HepG2 (cell line): ENCODE results near the gene ADGRG6. TPM values are rescaled to one million over a fixed set of nuclear protein-coding genes. Genes with fewer than 3 reads are reported as not detected.

ENCODE experiments used
- FOXK1 ChIP-seq: sonication (generic); formaldehyde crosslinking; IDR thresholded peaks from 2 replicates; pipeline ENCODE4 v1.4.0; 2020; ENCODE audit warnings: low read depth, missing genetic modification reagents, borderline replicate concordance
- GTF2F1 ChIP-seq: fragments of 150-350 bp; IDR thresholded peaks from 2 replicates; pipeline ENCODE4 v1.6.1; 2014; ENCODE audit warnings: low read length
- HCFC1 ChIP-seq: fragments of 150-350 bp; IDR thresholded peaks from 2 replicates; pipeline ENCODE4 v1.6.1; 2014; ENCODE audit warnings: low read depth, low read length
- HDAC2 ChIP-seq: sonication (generic); formaldehyde crosslinking; IDR thresholded peaks from 2 replicates; pipeline ENCODE4 v1.4.0; 2020; ENCODE audit warnings: missing genetic modification reagents
- HMGA1 ChIP-seq: sonication (generic); formaldehyde crosslinking; conservative IDR thresholded peaks from 2 replicates; pipeline ENCODE4 v1.4.0; 2020; ENCODE audit warnings: missing genetic modification reagents
- KDM5B ChIP-seq: sonication (generic); formaldehyde crosslinking; IDR thresholded peaks from 2 replicates; pipeline ENCODE4 v1.4.0; 2020; ENCODE audit warnings: missing genetic modification reagents, mild to moderate bottlenecking, borderline replicate concordance
- MLLT10 ChIP-seq: sonication (generic); formaldehyde crosslinking; IDR thresholded peaks from 2 replicates; pipeline ENCODE4 v1.4.0; 2020; ENCODE audit warnings: missing genetic modification reagents
- MZF1 ChIP-seq: sonication (generic); formaldehyde crosslinking; IDR thresholded peaks from 2 replicates; pipeline ENCODE4 v1.8.1; 2023; ENCODE audit warnings: mild to moderate bottlenecking, missing genetic modification reagents, borderline replicate concordance
- NFIC ChIP-seq: IDR thresholded peaks from 2 replicates; pipeline ENCODE4 v1.6.1; 2012; ENCODE audit warnings: mild to moderate bottlenecking, low read length, inconsistent platforms
- PAX8 ChIP-seq: sonication (generic); formaldehyde crosslinking; IDR thresholded peaks from 2 replicates; pipeline ENCODE4 v1.8.0; 2022; ENCODE audit warnings: mild to moderate bottlenecking, missing genetic modification reagents, borderline replicate concordance
- PHB2 ChIP-seq: fragments of 450-650 bp; IDR thresholded peaks from 2 replicates; pipeline ENCODE4 v1.6.1; 2018; ENCODE audit not compliant: partially characterized antibody
- RAD51 ChIP-seq: fragments of 450-650 bp; IDR thresholded peaks from 2 replicates; pipeline ENCODE4 v1.6.1; 2016; ENCODE audit warnings: borderline replicate concordance
- SNAI1 ChIP-seq: sonication (generic); formaldehyde crosslinking; IDR thresholded peaks from 2 replicates; pipeline ENCODE4 v1.5.0; 2020; ENCODE audit warnings: mild to moderate bottlenecking, missing genetic modification reagents, borderline replicate concordance
- SP2 ChIP-seq: sonication (generic); formaldehyde crosslinking; IDR thresholded peaks from 2 replicates; pipeline ENCODE4 v1.5.1; 2020; ENCODE audit warnings: mild to moderate bottlenecking, missing genetic modification reagents
- STAG1 ChIP-seq: sonication (generic); formaldehyde crosslinking; IDR thresholded peaks from 2 replicates; pipeline ENCODE4 v1.4.0; 2020; ENCODE audit warnings: missing genetic modification reagents
- ZBTB7B ChIP-seq: sonication (generic); formaldehyde crosslinking; IDR thresholded peaks from 2 replicates; pipeline ENCODE4 v1.4.0; 2020; ENCODE audit warnings: missing genetic modification reagents
- ZNF207 ChIP-seq: fragments of 450-650 bp; IDR thresholded peaks from 2 replicates; pipeline ENCODE4 v1.6.1; 2016; ENCODE audit warnings: antibody characterized with exemption, borderline replicate concordance
- ZNF225 ChIP-seq: sonication (generic); formaldehyde crosslinking; IDR thresholded peaks from 2 replicates; pipeline ENCODE4 v1.4.0; 2020; ENCODE audit warnings: mild to moderate bottlenecking, missing genetic modification reagents
- ZNF235 ChIP-seq: sonication (generic); formaldehyde crosslinking; IDR thresholded peaks from 2 replicates; pipeline ENCODE4 v1.8.1; 2023; ENCODE audit warnings: mild to moderate bottlenecking, missing genetic modification reagents, borderline replicate concordance
- ZNF354B ChIP-seq: sonication (generic); formaldehyde crosslinking; IDR thresholded peaks from 2 replicates; pipeline ENCODE4 v1.8.0; 2022; ENCODE audit warnings: mild to moderate bottlenecking, missing genetic modification reagents
- ZNF382 ChIP-seq: sonication (generic); formaldehyde crosslinking; IDR thresholded peaks from 2 replicates; pipeline ENCODE4 v1.5.0; 2020; ENCODE audit warnings: missing genetic modification reagents, mild to moderate bottlenecking, borderline replicate concordance
- ZNF501 ChIP-seq: sonication (generic); formaldehyde crosslinking; IDR thresholded peaks from 2 replicates; pipeline ENCODE4 v1.5.1; 2020; ENCODE audit warnings: mild to moderate bottlenecking, moderate library complexity, missing genetic modification reagents
- ZNF615 ChIP-seq: sonication (generic); formaldehyde crosslinking; IDR thresholded peaks from 2 replicates; pipeline ENCODE4 v1.5.0; 2020; ENCODE audit warnings: mild to moderate bottlenecking, missing genetic modification reagents, borderline replicate concordance
- ZNF7 ChIP-seq: IDR thresholded peaks from 2 replicates; pipeline ENCODE4 v1.6.1; 2016; ENCODE audit warnings: missing biosample characterization, missing genetic modification reagents
- ZNF761 ChIP-seq: sonication (generic); formaldehyde crosslinking; conservative IDR thresholded peaks from 2 replicates; pipeline ENCODE4 v1.4.0; 2020; ENCODE audit warnings: mild to moderate bottlenecking, missing genetic modification reagents
- polyA plus RNA-seq, 8 experiments: library from polyadenylated mRNA; depleted of rRNA in 3 of 8; stranded (reverse) in 7 of 8; unstranded in 1 of 8; fragments of >200 nt; fragmentation: Illumina TruSeq in 4 of 8; extraction: Trizol in 4 of 8; gene quantifications; 2 replicates each; pipeline versions ENCODE4 v1.2.1 to v1.2.3, GENCODE V29; 2011 to 2016; ENCODE audit warnings: low read depth in 4 of 8, missing spikeins in 1 of 8, mixed read lengths in 1 of 8; ENCODE audit not compliant: insufficient read depth in 1 of 8
- total RNA-seq, 5 experiments: library from RNA; depleted of rRNA; stranded (reverse); fragments of >200 nt; fragmentation: Illumina TruSeq; extraction: Trizol; gene quantifications; 2 replicates each; pipeline ENCODE4 v1.2.3, GENCODE V29; 2016; ENCODE audit warnings: low read depth in 1 of 5
- TF ChIP-seq, protein P1 (sequence below): sonication (generic); formaldehyde crosslinking; IDR thresholded peaks from 2 replicates; pipeline ENCODE4 v1.8.1; 2022; ENCODE audit warnings: mild to moderate bottlenecking, missing genetic modification reagents
- TF ChIP-seq, protein P2 (sequence below): sonication (generic); formaldehyde crosslinking; conservative IDR thresholded peaks from 2 replicates; pipeline ENCODE4 v1.4.0; 2020; ENCODE audit warnings: missing genetic modification reagents
- TF ChIP-seq, protein P3 (sequence below): sonication (generic); formaldehyde crosslinking; IDR thresholded peaks from 2 replicates; pipeline ENCODE4 v1.5.1; 2020; ENCODE audit warnings: mild to moderate bottlenecking, missing genetic modification reagents, borderline replicate concordance
- TF ChIP-seq, protein P4 (sequence below): sonication (generic); formaldehyde crosslinking; IDR thresholded peaks from 2 replicates; pipeline ENCODE4 v1.5.0; 2020; ENCODE audit warnings: missing genetic modification reagents

The ADGRG6 gene
- total and polyA plus RNA-seq, 2 of the 13 experiments (the other 11 are each of a cell fraction or from before 2014, with no cell fraction given), result 129 to 249 TPM

DNA sequence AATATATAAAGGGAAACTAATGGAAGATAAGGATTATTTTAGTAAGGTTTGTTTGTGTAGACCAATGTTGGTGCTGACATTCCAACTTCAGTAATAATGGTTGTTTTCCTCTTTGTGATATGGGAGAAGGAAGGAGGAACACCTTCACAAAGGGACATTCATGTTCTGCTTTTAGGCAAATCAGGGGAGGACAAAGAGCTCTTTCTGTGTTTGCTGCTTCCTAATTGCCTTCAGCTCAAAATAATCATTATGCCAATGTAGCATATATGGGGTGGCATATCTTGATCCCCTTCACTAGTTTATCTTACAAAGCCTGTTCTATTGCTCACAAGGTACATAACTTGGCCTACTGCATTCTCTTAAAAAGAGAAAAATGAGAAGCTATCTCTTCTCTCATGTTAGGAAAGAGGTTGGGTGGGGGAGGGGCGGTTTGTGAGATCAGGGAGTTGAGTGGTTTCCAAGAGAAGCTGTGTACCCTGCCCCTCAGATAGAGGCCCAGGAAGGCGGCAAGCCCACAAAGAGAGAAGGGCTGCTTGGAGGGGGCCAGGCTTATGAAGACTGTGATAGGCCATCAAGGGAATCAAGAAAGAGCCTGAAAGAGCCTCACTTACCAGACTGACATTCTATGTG is 4.7 kb upstream of the ADGRG6 start (continued):
- TF ChIP-seq PAX8 (CRISPR knock-in tag) (no peak), ZNF354B (CRISPR knock-in tag) (no peak), ZNF501 (CRISPR knock-in tag) (no peak), NFIC (no peak; the same call in none of the 2 replicates), ZNF615 (CRISPR knock-in tag) (no peak), ZNF235 (CRISPR knock-in tag) (no peak), KDM5B (CRISPR knock-in tag) (no peak), HDAC2 (CRISPR knock-in tag) (peak; percentile 54), ZNF382 (CRISPR knock-in tag) (no peak), MZF1 (no peak), RAD51 (no peak), ZNF761 (no peak), ZBTB7B (CRISPR knock-in tag) (peak; percentile 96), HMGA1 (CRISPR knock-in tag) (no peak), FOXK1 (CRISPR knock-in tag) (peak; percentile 61; the same call in 1 of the 2 replicates), MLLT10 (CRISPR knock-in tag) (no peak), SP2 (no peak), SNAI1 (no peak), HCFC1 (no peak), ZNF207 (no peak), ZNF7 (no peak), GTF2F1 (no peak), STAG1 (no peak), PHB2 (no peak), ZNF225 (CRISPR knock-in tag) (no peak)
- TF ChIP-seq, protein P1, sequence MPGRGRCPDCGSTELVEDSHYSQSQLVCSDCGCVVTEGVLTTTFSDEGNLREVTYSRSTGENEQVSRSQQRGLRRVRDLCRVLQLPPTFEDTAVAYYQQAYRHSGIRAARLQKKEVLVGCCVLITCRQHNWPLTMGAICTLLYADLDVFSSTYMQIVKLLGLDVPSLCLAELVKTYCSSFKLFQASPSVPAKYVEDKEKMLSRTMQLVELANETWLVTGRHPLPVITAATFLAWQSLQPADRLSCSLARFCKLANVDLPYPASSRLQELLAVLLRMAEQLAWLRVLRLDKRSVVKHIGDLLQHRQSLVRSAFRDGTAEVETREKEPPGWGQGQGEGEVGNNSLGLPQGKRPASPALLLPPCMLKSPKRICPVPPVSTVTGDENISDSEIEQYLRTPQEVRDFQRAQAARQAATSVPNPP (CRISPR knock-in tag), result no peak
- TF ChIP-seq, protein P2, sequence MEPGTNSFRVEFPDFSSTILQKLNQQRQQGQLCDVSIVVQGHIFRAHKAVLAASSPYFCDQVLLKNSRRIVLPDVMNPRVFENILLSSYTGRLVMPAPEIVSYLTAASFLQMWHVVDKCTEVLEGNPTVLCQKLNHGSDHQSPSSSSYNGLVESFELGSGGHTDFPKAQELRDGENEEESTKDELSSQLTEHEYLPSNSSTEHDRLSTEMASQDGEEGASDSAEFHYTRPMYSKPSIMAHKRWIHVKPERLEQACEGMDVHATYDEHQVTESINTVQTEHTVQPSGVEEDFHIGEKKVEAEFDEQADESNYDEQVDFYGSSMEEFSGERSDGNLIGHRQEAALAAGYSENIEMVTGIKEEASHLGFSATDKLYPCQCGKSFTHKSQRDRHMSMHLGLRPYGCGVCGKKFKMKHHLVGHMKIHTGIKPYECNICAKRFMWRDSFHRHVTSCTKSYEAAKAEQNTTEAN (CRISPR knock-in tag), result peak; percentile 60; the same call in 1 of the 2 replicates
- TF ChIP-seq, protein P3, sequence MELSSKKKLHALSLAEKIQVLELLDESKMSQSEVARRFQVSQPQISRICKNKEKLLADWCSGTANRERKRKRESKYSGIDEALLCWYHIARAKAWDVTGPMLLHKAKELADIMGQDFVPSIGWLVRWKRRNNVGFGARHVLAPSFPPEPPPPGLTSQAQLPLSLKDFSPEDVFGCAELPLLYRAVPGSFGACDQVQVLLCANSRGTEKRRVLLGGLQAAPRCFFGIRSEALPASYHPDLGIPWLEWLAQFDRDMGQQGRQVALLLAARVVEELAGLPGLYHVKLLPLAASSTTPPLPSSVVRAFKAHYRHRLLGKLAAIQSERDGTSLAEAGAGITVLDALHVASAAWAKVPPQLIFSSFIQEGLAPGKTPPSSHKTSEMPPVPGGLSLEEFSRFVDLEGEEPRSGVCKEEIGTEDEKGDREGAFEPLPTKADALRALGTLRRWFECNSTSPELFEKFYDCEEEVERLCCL (CRISPR knock-in tag), result no peak
- TF ChIP-seq, protein P4, sequence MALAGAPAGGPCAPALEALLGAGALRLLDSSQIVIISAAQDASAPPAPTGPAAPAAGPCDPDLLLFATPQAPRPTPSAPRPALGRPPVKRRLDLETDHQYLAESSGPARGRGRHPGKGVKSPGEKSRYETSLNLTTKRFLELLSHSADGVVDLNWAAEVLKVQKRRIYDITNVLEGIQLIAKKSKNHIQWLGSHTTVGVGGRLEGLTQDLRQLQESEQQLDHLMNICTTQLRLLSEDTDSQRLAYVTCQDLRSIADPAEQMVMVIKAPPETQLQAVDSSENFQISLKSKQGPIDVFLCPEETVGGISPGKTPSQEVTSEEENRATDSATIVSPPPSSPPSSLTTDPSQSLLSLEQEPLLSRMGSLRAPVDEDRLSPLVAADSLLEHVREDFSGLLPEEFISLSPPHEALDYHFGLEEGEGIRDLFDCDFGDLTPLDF, result no peak
